Muscle layer of colon (tissue), 2 donors: Measurements from ENCODE around the gene MPDU1.
A peak's percentile ranks its signal among the peaks of the same experiment; 100 is the strongest.

Experiments used
- H3K27ac ChIP-seq: one replicate; pipeline ENCODE4 v1.7.0; 2013; ENCODE audit warnings: low read depth, mild to moderate bottlenecking, low read length, moderate library complexity
- H3K27me3 ChIP-seq, 2 donors: one replicate each; pipeline ENCODE4 v1.7.0; 2013; ENCODE audit warnings: low read length in 2 of 2, mild to moderate bottlenecking in 2 of 2; ENCODE audit not compliant: insufficient read depth in 2 of 2, control insufficient read depth in 1 of 2
- H3K36me3 ChIP-seq: one replicate; pipeline ENCODE4 v1.7.0; 2013; ENCODE audit warnings: mild to moderate bottlenecking, low read length; ENCODE audit not compliant: insufficient read depth
- H3K4me1 ChIP-seq: one replicate; pipeline ENCODE4 v1.7.0; 2013; ENCODE audit warnings: mild to moderate bottlenecking, low read length; ENCODE audit not compliant: insufficient read depth
- H3K4me3 ChIP-seq, 2 donors: one replicate each; pipeline ENCODE4 v1.7.0; 2013; ENCODE audit warnings: low read length in 2 of 2, low read depth in 1 of 2, mild to moderate bottlenecking in 1 of 2, moderate library complexity in 1 of 2
- H3K9ac ChIP-seq: one replicate; pipeline ENCODE4 v1.7.0; 2013; ENCODE audit warnings: low read length
- H3K9me3 ChIP-seq: one replicate; pipeline ENCODE4 v1.7.0; 2013; ENCODE audit warnings: mild to moderate bottlenecking, low read length
- donor health status: abdominal sarcoma.
- donor health status: Adenocarcinoma of cecum.

Gene MPDU1

DNA sequence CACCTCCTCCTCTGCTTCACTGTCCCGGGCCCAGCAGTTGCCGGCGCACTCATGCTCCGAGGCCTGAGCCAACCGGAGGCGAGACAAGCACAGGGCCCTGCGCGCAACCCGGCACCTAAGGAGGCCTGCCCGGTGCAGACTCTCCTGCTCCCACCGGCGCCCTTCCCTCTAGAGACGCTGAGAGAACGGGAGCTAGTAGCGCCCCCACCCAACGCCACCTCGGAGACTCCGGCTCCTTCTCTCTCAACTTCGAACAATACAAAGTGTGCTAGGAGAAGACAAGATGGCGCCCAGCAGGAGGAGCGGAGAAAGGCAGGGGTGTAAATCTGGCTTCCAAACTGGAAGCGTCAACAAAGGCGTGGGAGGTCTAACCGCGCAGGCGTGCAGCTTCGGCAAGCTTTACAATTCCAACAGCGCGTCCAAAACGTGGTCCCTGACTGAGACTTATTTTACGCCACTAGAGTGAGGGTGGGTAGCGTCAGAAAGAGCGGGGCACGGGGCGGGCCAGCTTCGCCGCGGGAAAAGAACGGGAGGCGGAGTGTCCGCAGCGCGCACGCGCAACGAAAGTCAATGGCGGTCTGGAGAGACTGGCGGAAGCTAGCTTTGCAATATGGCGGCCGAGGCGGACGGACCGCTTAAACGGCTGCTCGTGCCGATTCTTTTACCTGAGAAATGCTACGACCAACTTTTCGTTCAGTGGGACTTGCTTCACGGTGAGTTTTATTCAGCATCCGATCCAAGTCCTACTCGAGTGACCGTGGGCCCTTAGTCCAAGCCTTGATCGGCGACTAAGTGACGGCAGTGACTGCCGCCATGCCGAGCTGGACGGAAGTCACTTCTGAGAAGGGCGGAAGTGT lies at the start of gene MPDU1:
MPDU1 (plus strand) TSS at position 600 of the 857 bp plus-strand sequence; CDS start at position 611, 11 bp downstream.
- H3K27ac ChIP-seq: peak within 1 kb of the TSS; percentile 96

DNA sequence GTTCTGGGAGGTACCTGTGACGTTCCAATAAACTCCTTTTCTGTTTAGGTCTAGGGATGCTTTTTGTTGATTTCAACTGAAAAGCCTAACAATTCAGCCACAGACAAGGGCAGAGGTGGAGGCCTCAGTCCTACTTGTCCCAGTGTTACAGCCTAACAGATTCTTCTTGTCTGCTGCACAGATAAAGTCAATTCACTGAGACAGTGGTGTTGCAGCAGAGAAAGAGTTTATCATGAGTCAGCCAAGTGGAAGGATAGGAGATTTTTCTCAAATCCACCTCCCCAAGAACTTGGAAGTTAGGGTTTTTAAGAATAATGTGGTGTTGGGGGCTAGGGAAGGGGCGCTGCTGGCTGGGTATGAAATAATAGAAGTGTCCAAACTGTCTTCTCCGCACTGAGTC lies 45.6 kb upstream of the MPDU1 start:
- H3K27ac ChIP-seq: no peak overlapping the region
- no peak overlapping the region for H3K9ac ChIP-seq
- no peak overlapping the region for H3K4me3 ChIP-seq
- H3K4me1 ChIP-seq: no peaks in the 10 kb centered on the region
- no peaks in the 10 kb centered on the region for H3K36me3 ChIP-seq
- H3K27me3 ChIP-seq: no peaks in the 10 kb centered on the region
- H3K9me3 ChIP-seq: no peaks in the 10 kb centered on the region

More for the DNA sequence above, at the start of gene MPDU1:
- Histone ChIP-seq H3K9me3 (no peaks in the 10 kb centered on the region), H3K4me3 (peak within 1 kb of the TSS; percentile 64 to 80), H3K4me1 (peaks cover 47% of the 10 kb centered on the region), H3K36me3 (peaks cover 27% of the 10 kb centered on the region), H3K27me3 (no peaks in the 10 kb centered on the region), H3K9ac (peak within 1 kb of the TSS; percentile 51)

- H3K9me3 ChIP-seq: no peaks in the 10 kb centered on the region
- H3K9ac ChIP-seq: no peak overlapping the region
- no peak overlapping the region for H3K27ac ChIP-seq
- no peaks in the 10 kb centered on the region for H3K36me3 ChIP-seq
- H3K4me1 ChIP-seq: no peaks in the 10 kb centered on the region
- H3K4me3 ChIP-seq: no peak overlapping the region
- no peaks in the 10 kb centered on the region for H3K27me3 ChIP-seq
Measured at GRCh38 chr17:7538891-7539545, 44.6 kb upstream of the MPDU1 start.

GRCh38 chr17:7541074-7541621 lies 42.5 kb upstream of the MPDU1 start:
- H3K4me1 ChIP-seq: no peaks in the 10 kb centered on the region
- no peak overlapping the region for H3K27ac ChIP-seq
- no peak overlapping the region for H3K4me3 ChIP-seq

GRCh38 chr17:7544911-7545310 lies 38.7 kb upstream of the MPDU1 start:
- Histone ChIP-seq H3K27ac (no peak overlapping the region), H3K36me3 (no peaks in the 10 kb centered on the region), H3K4me1 (peaks cover 4% of the 10 kb centered on the region), H3K9me3 (no peaks in the 10 kb centered on the region), H3K9ac (no peak overlapping the region), H3K4me3 (no peak overlapping the region), H3K27me3 (no peaks in the 10 kb centered on the region)

More at GRCh38 chr17:7541074-7541621, 42.5 kb upstream of the MPDU1 start:
- no peak overlapping the region for H3K9ac ChIP-seq
- H3K27me3 ChIP-seq: no peaks in the 10 kb centered on the region
- H3K36me3 ChIP-seq: no peaks in the 10 kb centered on the region
- H3K9me3 ChIP-seq: no peaks in the 10 kb centered on the region

DNA sequence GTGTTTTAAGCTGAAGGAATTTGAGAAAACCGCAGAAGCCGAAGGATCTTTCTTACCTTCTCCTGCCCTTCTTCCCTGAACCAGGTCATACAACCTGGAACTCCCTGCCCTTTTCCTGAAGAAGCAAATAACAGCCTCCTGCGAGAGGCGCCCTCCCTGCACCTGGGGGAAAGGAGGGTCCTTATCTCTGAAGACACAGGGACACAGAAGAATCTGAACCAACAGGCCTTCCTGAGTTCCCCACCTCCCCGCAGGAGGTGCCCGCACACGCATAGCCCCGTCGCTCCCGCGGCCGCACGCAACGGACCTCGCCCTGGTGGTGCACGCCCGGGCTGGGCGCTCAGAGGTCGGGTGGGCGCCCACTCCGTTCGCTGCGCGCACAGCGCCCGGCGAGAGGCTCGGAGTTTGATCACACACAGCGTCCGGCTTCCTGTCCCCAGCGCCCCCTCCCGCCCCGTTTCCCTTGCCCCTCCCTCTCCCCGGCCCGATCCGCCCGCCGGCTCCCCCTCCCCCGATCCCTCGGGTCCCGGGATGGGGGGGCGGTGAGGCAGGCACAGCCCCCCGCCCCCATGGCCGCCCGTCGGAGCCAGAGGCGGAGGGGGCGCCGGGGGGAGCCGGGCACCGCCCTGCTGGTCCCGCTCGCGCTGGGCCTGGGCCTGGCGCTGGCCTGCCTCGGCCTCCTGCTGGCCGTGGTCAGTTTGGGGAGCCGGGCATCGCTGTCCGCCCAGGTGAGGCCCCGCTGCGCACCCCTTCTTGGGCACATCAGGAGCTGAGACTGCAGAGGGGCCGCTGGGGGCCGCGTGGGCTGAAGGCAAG lies 34.9 kb upstream of the MPDU1 start, which contains the start of gene TNFSF12:
TNFSF12 (plus strand) TSS at position 474 of the 816 bp plus-strand sequence; CDS start at position 570, 96 bp downstream.
- Histone ChIP-seq H3K4me3 (peak within 1 kb of the TSS; percentile 43 to 87), H3K4me1 (peaks cover 9% of the 10 kb centered on the region), H3K36me3 (peaks cover 17% of the 10 kb centered on the region), H3K27me3 (no peaks in the 10 kb centered on the region), H3K9me3 (no peaks in the 10 kb centered on the region), H3K27ac (peak within 1 kb of the TSS; percentile 97), H3K9ac (peak within 1 kb of the TSS; percentile 83)

GRCh38 chr17:7549401-7550055 lies 34.1 kb upstream of the MPDU1 start:
- Histone ChIP-seq H3K9me3 (no peaks in the 10 kb centered on the region), H3K27me3 (no peaks in the 10 kb centered on the region), H3K27ac (peak overlapping the region; percentile 97)

DNA sequence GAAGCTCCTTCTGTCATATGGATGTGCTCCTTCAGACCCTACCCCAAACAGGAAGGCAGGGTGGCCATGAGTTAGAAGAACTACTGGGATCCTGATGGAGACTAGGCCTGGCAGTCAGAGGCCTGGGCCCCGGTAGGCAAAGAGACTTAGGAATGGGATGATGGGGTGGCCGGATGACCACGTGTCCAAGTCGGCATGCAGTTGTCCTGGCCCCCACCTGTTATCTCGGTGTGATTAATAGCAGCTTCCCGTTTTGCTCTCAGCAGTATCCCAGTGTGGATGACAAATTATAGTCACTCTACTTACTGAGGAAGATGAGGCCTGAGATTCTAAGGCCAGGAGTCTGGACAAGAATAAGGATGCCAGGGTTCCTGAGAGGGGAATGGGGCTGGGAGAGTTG lies 33.3 kb upstream of the MPDU1 start:
- peaks cover 20% of the 10 kb centered on the region for H3K36me3 ChIP-seq
- H3K27me3 ChIP-seq: no peaks in the 10 kb centered on the region
- peaks cover 9% of the 10 kb centered on the region for H3K4me1 ChIP-seq
- peak overlapping the region; percentile 83 for H3K9ac ChIP-seq
- H3K27ac ChIP-seq: peak overlapping the region; percentile 97
- H3K4me3 ChIP-seq: peak overlapping the region in 1 of 2 donors; percentile 87
- H3K9me3 ChIP-seq: no peaks in the 10 kb centered on the region

More at GRCh38 chr17:7549401-7550055, 34.1 kb upstream of the MPDU1 start:
- H3K9ac ChIP-seq: peak overlapping the region; percentile 83
- peaks cover 20% of the 10 kb centered on the region for H3K36me3 ChIP-seq
- peaks cover 9% of the 10 kb centered on the region for H3K4me1 ChIP-seq
- H3K4me3 ChIP-seq: peak overlapping the region; percentile 43 to 87

GRCh38 chr17:7551396-7551795 lies 32.3 kb upstream of the MPDU1 start:
- Histone ChIP-seq H3K4me3 (no peak overlapping the region), H3K36me3 (peaks cover 20% of the 10 kb centered on the region), H3K9me3 (no peaks in the 10 kb centered on the region), H3K27ac (no peak overlapping the region), H3K4me1 (peaks cover 9% of the 10 kb centered on the region), H3K27me3 (no peaks in the 10 kb centered on the region), H3K9ac (no peak overlapping the region)

- Histone ChIP-seq H3K27ac (no peak overlapping the region), H3K36me3 (peaks cover 20% of the 10 kb centered on the region), H3K9ac (no peak overlapping the region), H3K4me1 (peaks cover 14% of the 10 kb centered on the region), H3K4me3 (no peak overlapping the region), H3K9me3 (no peaks in the 10 kb centered on the region), H3K27me3 (no peaks in the 10 kb centered on the region)
Measured at GRCh38 chr17:7552621-7553051, 31.0 kb upstream of the MPDU1 start.
